K562 (cell line): Measurements from ENCODE around the gene TCFL5. TPM values are rescaled to one million over a fixed set of nuclear protein-coding genes. Genes with fewer than 3 reads are reported as not detected.

ENCODE experiments used
- CBX8 ChIP-seq: fragments of 200-600 bp; sonication (generic); IDR thresholded peaks from 2 replicates; pipeline ENCODE4 v1.6.1; 2012; ENCODE audit warnings: borderline replicate concordance, mixed run types, low read depth, mild to moderate bottlenecking, moderate library complexity, mixed read lengths, low read length, control low read depth, inconsistent platforms; ENCODE audit not compliant: poor library complexity, severe bottlenecking; ENCODE audit errors: extremely low read depth
- DIDO1 ChIP-seq: fragments of 450-650 bp; IDR thresholded peaks from 2 replicates; pipeline ENCODE4 v1.6.1; 2016; ENCODE audit warnings: low read depth, missing biosample characterization, missing genetic modification characterization
- FOXK2 ChIP-seq, 2 experiments: fragments of 450-650 bp; IDR thresholded peaks in 1 of 2; conservative IDR thresholded peaks in 1 of 2; 2 replicates each; pipeline ENCODE4 v1.6.1; 2016; ENCODE audit warnings: low read depth in 2 of 2, mild to moderate bottlenecking in 1 of 2
- GTF2F1 ChIP-seq: IDR thresholded peaks from 2 replicates; pipeline ENCODE4 v1.6.1; 2011; ENCODE audit warnings: low read depth, low read length, improper control_type of control experiment
- HNRNPL ChIP-seq: fragments of 200-400 bp; formaldehyde crosslinking; IDR thresholded peaks from 2 replicates; pipeline ENCODE4 v1.6.1; 2017; ENCODE audit warnings: low read depth, mild to moderate bottlenecking, low read length
- LARP7 ChIP-seq: fragments of 450-650 bp; IDR thresholded peaks from 2 replicates; pipeline ENCODE4 v1.6.1; 2016
- MCM5 ChIP-seq: fragments of 450-650 bp; IDR thresholded peaks from 2 replicates; pipeline ENCODE4 v1.6.1; 2016; ENCODE audit warnings: low read depth
- MCM7 ChIP-seq, 2 experiments: fragments of 450-650 bp; IDR thresholded peaks; 2 replicates each; pipeline ENCODE4 v1.6.1; 2016 to 2018
- NRF1 ChIP-seq, 2 experiments: fragments of 450-650 bp; IDR thresholded peaks in 1 of 2; conservative IDR thresholded peaks in 1 of 2; 2 replicates each; pipeline ENCODE4 v1.6.1; 2014; ENCODE audit warnings: mild to moderate bottlenecking in 2 of 2
- OTX1 ChIP-seq: fragments of 450-650 bp; formaldehyde crosslinking; IDR thresholded peaks from 2 replicates; pipeline ENCODE4 v1.4.0; 2022; ENCODE audit warnings: mild to moderate bottlenecking
- PHB2 ChIP-seq: fragments of 450-650 bp; IDR thresholded peaks from 2 replicates; pipeline ENCODE4 v1.6.1; 2017; ENCODE audit warnings: low read depth
- RHOXF2B ChIP-seq: fragments of 250-450 bp; sonication (Bioruptor Pico); conservative IDR thresholded peaks from 2 replicates; pipeline ENCODE4 v1.5.1; 2021
- SIRT6 ChIP-seq: IDR thresholded peaks from one replicate; pipeline ENCODE4 v1.6.1; 2012; ENCODE audit warnings: low read depth, mild to moderate bottlenecking, control low read depth, inconsistent platforms, low read length, moderate library complexity
- TEAD1 ChIP-seq, 2 experiments: fragments of 450-650 bp in 1 of 2; sonication (generic) in 1 of 2; formaldehyde crosslinking; IDR thresholded peaks; 2 replicates each; pipeline versions ENCODE4 v1.4.0 to v1.8.0; 2020 to 2022; ENCODE audit warnings: mild to moderate bottlenecking in 2 of 2, missing genetic modification reagents in 1 of 2
- THAP12 ChIP-seq: fragments of 250-450 bp; sonication (Bioruptor Pico); IDR thresholded peaks from 2 replicates; pipeline ENCODE4 v1.9.0; 2021; ENCODE audit warnings: mild to moderate bottlenecking, inconsistent platforms
- TRIM24 ChIP-seq, 2 experiments: fragments of 450-650 bp; IDR thresholded peaks; 2 replicates each; pipeline ENCODE4 v1.6.1; 2016
- polyA plus RNA-seq, 8 experiments: library from polyadenylated mRNA; depleted of rRNA in 4 of 8; stranded (reverse) in 5 of 8; unstranded in 3 of 8; fragments of >200 nt; fragmentation: Nextera tagmentation in 2 of 8; fragmentation: Illumina TruSeq in 1 of 8; extraction: Ambion mirVana in 2 of 8; extraction: Trizol in 1 of 8; gene quantifications; 2 replicates each; pipeline versions ENCODE4 v1.2.1 to v1.2.3, GENCODE V29; 2011 to 2014; ENCODE audit warnings: inconsistent platforms in 1 of 8, missing spikeins in 1 of 8
- total RNA-seq, 7 experiments: library from RNA; depleted of rRNA in 6 of 7; stranded (reverse); fragments of >200 nt in 6 of 7; fragmentation: Illumina TruSeq in 2 of 7; extraction: Trizol in 2 of 7; gene quantifications; 2 replicates each; pipeline versions ENCODE4 v1.2.1 to v1.2.3, GENCODE V29; 2011 to 2021; ENCODE audit warnings: low replicate concordance in 1 of 7
- TF ChIP-seq, protein P1 (sequence below), 2 experiments: IDR thresholded peaks; 2 replicates each; pipeline ENCODE4 v1.6.1; 2011; ENCODE audit warnings: borderline replicate concordance in 1 of 2, control low read depth in 1 of 2, low read depth in 1 of 2, low read length in 1 of 2, mild to moderate bottlenecking in 1 of 2, mixed read lengths in 1 of 2, moderate library complexity in 1 of 2; ENCODE audit not compliant: insufficient read depth in 1 of 2, insufficient read length in 1 of 2, poor library complexity in 1 of 2, severe bottlenecking in 1 of 2; ENCODE audit errors: extremely low read depth in 1 of 2

The TCFL5 gene
- total and polyA plus RNA-seq, 9 of the 15 experiments (the other 6 are each of a cell fraction or from before 2014, with no cell fraction given) = 1.00 to 12.6 (median 9.1) TPM

- TF ChIP-seq HNRNPL (no peak), RHOXF2B (CRISPR knock-in tag) (no peak), FOXK2 (conservative IDR thresholded peaks at IDR 0.05 in 1 of 2, IDR thresholded peaks at IDR 0.05 in 1 of 2; ENCODE audit: low read depth in 2 of 2) (no peak), LARP7 (no peak), GTF2F1 (no peak), MCM7 (IDR thresholded peaks at IDR 0.05) (no peak), SIRT6 (no peak), CBX8 (no peak), NRF1 (conservative IDR thresholded peaks at IDR 0.05 in 1 of 2, IDR thresholded peaks at IDR 0.05 in 1 of 2) (no peak), PHB2 (no peak), TRIM24 (IDR thresholded peaks at IDR 0.05) (0 out of 4 replicates have a peak, but pooled peaks of 1 of the 2 experiments have one; percentile 37), THAP12 (CRISPR knock-in tag) (no peak), MCM5 (no peak), DIDO1 (tag) (no peak), OTX1 (CRISPR knock-in tag) (no peak), TEAD1 (CRISPR knock-in tag; IDR thresholded peaks at IDR 0.05) (no peak)
- TF ChIP-seq, protein P1, sequence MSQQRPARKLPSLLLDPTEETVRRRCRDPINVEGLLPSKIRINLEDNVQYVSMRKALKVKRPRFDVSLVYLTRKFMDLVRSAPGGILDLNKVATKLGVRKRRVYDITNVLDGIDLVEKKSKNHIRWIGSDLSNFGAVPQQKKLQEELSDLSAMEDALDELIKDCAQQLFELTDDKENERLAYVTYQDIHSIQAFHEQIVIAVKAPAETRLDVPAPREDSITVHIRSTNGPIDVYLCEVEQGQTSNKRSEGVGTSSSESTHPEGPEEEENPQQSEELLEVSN (IDR thresholded peaks at IDR 0.05; ENCODE audit: borderline replicate concordance in 1 of 2, extremely low read depth in 1 of 2, insufficient read depth in 1 of 2, insufficient read length in 1 of 2, low read depth in 1 of 2, low read length in 1 of 2, poor library complexity in 1 of 2, severe bottlenecking in 1 of 2) = peak in 1 of 2 experiments; percentile 15
These were observed 2.6 kb upstream of the TCFL5 start (continued) for GRCh38 chr20:62864207-62864606.
